Head of caudate nucleus (tissue), 42 donors: ENCODE measurements around the gene FLYWCH1.

Experiments
- DNase-seq, 42 donors: peaks; one replicate each; pipeline versions ENCODE4 v3.0.0 to v3.0.0-alpha.2; 2020 to 2021; ENCODE audit warnings: mixed read lengths in 7 of 42
- intact Hi-C: fragments of 100-400 bp; cut with DNase I; formaldehyde crosslinking; loops from one replicate; pipeline ENCODE4 v1.15.0; 2022

The FLYWCH1 gene

DNA sequence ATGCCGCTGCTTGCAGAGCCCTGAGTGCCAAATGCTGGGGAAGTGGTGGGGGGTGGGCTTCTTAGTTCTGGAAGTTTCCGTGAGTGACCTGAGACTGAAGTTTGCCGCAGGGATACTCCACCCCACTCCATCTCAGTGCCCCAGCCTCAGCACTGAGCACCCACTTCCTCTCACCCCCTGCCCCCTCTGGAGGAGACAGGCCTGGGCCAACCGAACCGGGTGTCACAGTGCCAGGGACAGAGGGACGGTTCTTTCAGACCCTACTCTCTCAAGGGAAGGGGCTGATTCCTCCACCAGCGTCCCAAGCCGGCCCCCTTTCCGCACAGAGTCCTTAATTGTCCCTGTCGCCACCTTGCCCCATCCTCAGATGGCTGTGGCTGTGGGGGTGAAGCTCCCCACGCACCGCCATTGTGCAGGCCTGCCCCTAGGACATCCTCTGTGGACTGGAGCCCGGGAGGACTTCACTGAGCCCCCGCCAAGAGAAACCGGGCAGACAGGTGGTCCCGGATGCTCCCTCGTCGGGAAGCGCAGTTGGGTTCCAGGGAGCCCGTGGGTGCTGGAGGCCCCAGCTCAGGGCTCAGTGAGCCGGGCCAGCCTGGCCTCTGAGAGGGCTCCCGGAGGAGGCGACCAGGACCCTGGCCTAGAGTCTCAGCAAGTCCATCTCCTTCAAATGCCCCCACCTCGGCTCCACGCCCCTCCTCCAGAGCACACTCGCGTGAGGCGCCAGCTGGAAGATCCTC, 50.8 kb downstream of the FLYWCH1 start:
- intact Hi-C loops: no loop called here
- DNase-seq: no peak

DNA sequence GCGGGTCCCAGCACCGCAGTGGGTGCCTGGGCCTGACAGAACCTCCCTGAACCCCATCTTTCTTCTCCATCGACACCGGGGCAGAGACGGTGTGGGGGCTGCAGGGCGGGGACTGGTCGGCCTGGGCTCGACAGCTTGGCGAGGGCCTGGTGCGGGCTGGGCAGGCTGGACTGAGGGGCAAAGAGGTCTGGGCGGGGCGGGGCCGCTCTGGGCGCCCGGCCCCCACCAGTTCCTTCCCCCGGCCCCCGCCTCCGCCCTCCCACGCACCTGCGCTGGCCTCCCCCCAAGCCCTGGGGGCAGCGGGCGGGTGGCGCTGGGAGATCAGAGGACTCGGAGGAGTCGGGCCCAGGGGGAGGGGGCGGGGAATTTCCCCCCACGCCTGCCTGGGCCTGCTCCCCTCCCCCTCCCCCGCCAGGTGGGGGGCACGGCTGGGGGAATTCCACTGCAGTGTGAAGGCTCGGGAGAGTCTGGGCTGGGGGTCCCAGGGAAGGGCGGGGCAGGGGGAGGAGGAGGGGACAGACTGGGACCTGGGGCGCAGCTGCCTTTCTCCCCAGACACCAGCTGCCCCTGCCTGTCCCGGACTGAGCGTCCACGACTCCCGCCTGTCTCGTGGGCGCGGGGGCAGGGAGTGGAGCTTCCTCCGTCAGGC, 51.5 kb downstream of the FLYWCH1 start:
- intact Hi-C loops: no loop called here
- DNase-seq: no peak

GRCh38 chr16:2963723-2964474, 52.2 kb downstream of the FLYWCH1 start, which contains the start of gene KREMEN2:
Gene KREMEN2, plus strand, starts transcription at chr16:2964275. Its CDS starts 246 bp downstream, at chr16:2964521.
- DNase-seq: no peak

DNA sequence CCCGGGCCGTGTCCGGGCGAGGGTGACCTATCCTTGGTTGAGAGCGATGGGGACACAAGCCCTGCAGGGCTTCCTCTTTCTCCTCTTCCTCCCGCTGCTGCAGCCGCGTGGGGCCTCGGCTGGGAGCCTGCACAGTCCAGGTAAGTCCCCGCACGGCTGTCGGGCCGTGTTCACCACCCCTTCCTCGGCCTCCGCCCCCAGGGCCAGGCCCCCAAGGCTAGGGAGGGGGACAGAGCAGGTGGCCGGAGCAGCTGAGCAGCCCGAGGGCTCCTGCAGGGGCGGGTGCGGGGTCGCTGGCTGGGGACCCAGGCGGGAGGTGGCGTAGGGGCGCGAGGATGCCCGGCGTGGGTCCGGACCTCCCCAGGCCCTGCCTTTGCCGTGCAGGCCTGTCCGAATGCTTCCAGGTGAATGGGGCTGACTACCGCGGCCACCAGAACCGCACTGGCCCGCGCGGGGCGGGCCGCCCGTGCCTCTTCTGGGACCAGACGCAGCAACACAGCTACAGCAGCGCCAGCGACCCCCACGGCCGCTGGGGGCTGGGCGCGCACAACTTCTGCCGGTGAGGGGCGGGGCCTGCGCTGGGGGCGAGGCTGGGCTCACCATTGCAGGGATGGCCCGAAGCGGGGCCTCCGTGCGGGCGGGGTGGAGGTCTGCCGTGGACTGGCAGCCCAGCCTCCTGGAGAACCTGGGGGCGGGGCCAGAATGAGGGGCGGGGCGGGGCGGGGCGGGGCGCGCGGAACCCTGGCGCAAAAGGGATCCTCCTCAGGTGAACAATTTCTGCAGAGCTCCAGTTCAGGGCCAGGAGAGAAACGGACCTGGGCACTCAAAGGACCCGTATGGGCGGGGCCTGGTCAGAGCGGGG, 53.0 kb downstream of the FLYWCH1 start:
- intact Hi-C loops: no loop called here

More at GRCh38 chr16:2963723-2964474, 52.2 kb downstream of the FLYWCH1 start, which contains the start of gene KREMEN2:
- intact Hi-C loops: no loop called here

GRCh38 chr16:2966043-2966807, 54.5 kb downstream of the FLYWCH1 start:
- DNase-seq: no peak
- intact Hi-C loops: no loop called here

More for the DNA sequence above, 53.0 kb downstream of the FLYWCH1 start:
- DNase-seq: no peak

DNA sequence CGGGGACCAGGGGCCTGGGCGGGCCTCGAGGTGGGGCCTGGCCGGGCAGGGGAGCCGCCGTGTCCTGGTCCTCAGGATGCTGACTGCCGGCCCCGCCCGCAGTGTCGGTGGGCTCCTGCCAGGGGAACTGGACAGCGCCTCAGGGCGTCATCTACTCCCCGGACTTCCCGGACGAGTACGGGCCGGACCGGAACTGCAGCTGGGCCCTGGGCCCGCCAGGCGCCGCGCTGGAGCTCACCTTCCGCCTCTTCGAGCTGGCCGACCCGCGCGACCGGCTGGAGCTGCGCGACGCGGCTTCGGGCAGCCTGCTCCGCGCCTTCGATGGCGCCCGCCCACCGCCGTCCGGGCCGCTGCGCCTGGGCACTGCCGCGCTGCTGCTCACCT, 55.1 kb downstream of the FLYWCH1 start:
- no peak for DNase-seq
- intact Hi-C loops: no loop called here

GRCh38 chr16:2967211-2967631, 55.5 kb downstream of the FLYWCH1 start:
- intact Hi-C loops: no loop called here
- no peak for DNase-seq

- intact Hi-C loops: no loop called here
- no peak for DNase-seq
Observed at GRCh38 chr16:2967721-2968161, 56.0 kb downstream of the FLYWCH1 start.

DNA sequence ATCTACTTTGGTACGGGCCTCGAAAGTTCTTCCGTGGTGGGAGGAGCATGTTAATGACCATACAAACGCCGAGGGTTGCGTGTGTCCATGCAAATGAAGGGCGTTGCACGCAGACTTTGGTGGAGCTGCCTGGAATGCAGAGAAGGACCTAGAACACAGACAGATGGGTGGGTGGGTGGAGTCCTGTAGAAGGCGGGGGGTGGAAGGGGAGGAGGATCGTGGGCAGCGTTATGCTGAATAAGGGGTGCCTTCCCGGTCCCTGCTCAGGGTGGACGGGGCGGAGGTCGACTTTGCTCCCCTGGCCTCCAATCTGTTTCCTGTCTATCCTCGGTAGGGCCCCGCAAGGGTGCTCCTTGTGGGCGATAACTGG, 56.6 kb downstream of the FLYWCH1 start:
- DNase-seq: no peak
- intact Hi-C loops: no loop called here

- intact Hi-C loops: no loop called here
- DNase-seq: peak; percentile 68 to 95 (median 89)
Observed at GRCh38 chr16:2968738-2969544, 57.2 kb downstream of the FLYWCH1 start, which contains the start of gene PAQR4. Gene PAQR4, plus strand, starts transcription at chr16:2969348. Its CDS starts 327 bp downstream, at chr16:2969675.

DNA sequence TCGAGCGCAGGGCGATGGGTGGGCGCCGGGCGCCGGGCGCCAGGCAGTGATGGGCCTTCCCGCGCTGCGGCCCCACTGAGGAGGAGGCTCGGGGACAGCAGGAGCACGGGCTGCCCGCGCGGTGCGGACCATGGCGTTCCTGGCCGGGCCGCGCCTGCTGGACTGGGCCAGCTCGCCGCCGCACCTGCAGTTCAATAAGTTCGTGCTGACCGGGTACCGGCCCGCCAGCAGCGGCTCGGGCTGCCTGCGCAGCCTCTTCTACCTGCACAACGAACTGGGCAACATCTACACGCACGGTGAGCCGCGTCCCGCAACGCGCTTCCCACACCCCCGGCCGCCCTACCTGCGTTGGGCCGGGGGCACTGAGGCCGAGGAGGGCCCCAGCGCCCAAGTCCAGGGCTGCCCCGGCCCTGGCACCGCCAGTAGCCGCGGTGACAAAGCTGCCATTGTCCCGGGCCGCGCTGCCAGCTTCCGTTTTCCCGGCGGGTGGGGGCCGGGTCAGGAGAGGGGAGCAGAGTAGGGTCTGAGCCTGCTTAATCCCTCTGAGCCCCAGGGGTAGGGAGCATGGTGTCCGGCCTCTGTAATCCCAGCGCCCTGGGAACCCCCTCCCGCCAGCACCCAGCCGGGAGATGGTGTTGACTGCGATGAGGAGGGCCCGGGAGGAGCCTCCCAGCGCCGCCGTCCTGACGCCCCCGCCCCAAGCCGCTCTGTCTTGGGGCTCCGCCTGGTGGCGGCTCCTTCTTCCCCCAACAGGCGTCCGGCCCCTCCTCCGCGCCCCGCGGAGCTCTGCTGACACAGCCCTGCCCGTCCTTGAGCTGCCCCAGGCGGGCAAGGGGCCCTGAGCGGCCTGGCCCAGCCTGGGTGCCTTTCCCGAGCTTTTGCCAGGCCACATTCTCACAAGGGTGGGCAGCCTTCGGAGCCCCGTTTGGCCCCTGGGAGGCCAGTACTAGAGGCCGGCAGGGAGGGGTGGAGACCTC, 58.1 kb downstream of the FLYWCH1 start:
- intact Hi-C loops: loop anchor here (5.0 kb wide), 1 partner anchor 53 kb away; no protein-coding TSS in a partner anchor
- peak; percentile 50 to 87 (median 77) for DNase-seq

DNA sequence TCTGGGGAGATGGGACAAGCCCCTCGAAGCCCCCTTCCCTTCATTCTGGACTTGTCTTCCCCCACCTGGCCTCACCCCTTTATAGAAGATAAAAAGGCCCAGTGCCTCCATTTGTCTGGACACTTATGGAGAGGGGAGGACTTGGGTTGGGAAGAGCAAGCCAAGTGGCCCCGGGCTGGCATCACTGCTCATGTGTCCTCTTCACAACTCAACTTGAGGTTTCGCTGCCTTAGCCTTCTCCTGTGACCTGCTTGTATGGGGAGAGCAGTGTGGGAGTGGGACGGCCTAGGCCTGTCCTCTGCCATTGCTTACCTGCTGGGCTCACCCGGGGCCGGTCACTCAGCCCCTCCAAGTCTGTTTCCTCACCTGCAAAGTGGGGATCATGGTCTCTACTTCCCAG, 58.8 kb downstream of the FLYWCH1 start:
- DNase-seq: no peak
- intact Hi-C loops: loop anchor here (5.0 kb wide), 1 partner anchor 53 kb away; no protein-coding TSS in a partner anchor

GRCh38 chr16:2971134-2971984, 59.6 kb downstream of the FLYWCH1 start:
- DNase-seq: no peak
- intact Hi-C loops: loop anchor here (5.0 kb wide), 1 partner anchor 54 kb away; no protein-coding TSS in a partner anchor

- intact Hi-C loops: loop anchor here (5.0 kb wide), 1 partner anchor 55 kb away; no protein-coding TSS in a partner anchor
- DNase-seq: peak in 1 of 42 donors; percentile 41
Observed at GRCh38 chr16:2971985-2972784, 60.5 kb downstream of the FLYWCH1 start.
